T-helper 17 cell (primary cell): Measurements from ENCODE around the gene FAM209B. TPM values are rescaled to one million over a fixed set of nuclear protein-coding genes. Genes with fewer than 3 reads are reported as not detected.

Experiments
- ATAC-seq: fragments of 150-1000 bp; cut with Tn5 transposase; 2 replicates; pipeline ENCODE4 v1.10.0; 2021; ENCODE audit warnings: mild to moderate bottlenecking, moderate library complexity
- DNase-seq, 3 donors: peaks; one replicate each; pipeline versions ENCODE4 v3.0.0 to v3.0.0-alpha.2; 2020 to 2021
- H3K9me3 ChIP-seq: one replicate; pipeline ENCODE4 v1.7.0; 2013; ENCODE audit warnings: low read length, mild to moderate bottlenecking; ENCODE audit not compliant: control insufficient read depth, poor library complexity, severe bottlenecking
- H3K27ac Mint-ChIP-seq: one replicate; pipeline ENCODE4 v1.8.0; 2022; ENCODE audit warnings: mild to moderate bottlenecking, moderate library complexity, mixed read lengths
- H3K27me3 Mint-ChIP-seq: one replicate; pipeline ENCODE4 v1.8.0; 2022; ENCODE audit warnings: mixed read lengths
- H3K36me3 Mint-ChIP-seq: one replicate; pipeline ENCODE4 v1.8.0; 2022; ENCODE audit warnings: low read depth, mixed read lengths
- H3K4me1 Mint-ChIP-seq: one replicate; pipeline ENCODE4 v1.8.0; 2022; ENCODE audit warnings: mild to moderate bottlenecking, mixed read lengths
- H3K4me3 Mint-ChIP-seq: one replicate; pipeline ENCODE4 v1.8.0; 2022; ENCODE audit warnings: mild to moderate bottlenecking, moderate library complexity, mixed read lengths
- total RNA-seq, 4 donors: library from RNA in 2 of 4; stranded (reverse) in 2 of 4; gene quantifications; one replicate each; pipeline ENCODE4 v1.2.3 and lab custom pipeline; 2022 to 2026

FAM209B gene
- total RNA-seq, 2 donors from 2014 or later, result 1.5 to 3.2 TPM

DNA sequence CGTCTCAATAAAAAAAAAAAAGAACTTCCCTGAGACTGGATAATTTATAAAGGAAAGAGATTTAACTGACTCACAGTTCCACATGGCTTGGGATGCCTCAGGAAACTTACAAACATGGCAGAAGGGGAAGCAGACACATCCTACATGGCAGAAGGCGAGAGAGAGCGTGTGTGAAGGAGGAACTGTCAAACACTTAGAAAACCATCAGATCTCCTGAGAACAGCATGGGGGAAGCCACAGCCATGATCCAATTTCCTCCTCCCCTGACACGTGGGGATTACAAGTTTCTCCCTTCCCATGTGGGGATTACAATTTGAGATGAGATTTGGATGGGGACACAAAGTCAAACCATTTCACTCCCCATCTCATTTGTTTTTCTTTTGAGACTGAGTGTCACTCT is 49.5 kb downstream of the FAM209B start:
- peaks cover 28% of the 10 kb centered on the region for H3K27me3 Mint-ChIP-seq
- no peak for ATAC-seq

DNA sequence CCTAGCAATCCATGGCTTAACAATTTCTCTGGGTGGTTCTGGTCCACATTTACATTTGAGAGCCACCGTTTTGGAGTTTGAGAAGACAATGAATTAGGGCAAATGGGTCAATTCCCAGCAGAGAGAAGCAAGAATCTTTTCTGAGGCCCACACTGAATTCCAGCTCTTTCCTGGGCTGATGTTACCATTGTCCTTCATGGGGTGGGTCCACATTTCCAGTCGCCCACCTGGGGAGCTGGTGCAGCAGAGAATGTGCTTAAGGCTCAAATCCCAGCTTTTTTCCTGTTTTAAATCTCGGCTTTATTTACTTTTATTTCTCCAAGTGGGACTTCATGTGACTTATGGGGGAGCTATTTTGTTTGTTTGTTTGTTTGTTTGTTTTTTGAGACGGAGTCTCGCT is 51.9 kb downstream of the FAM209B start:
- no peaks in the 10 kb centered on the region for H3K4me1 Mint-ChIP-seq
- peaks cover 25% of the 10 kb centered on the region for H3K27me3 Mint-ChIP-seq

More for the DNA sequence above, 49.5 kb downstream of the FAM209B start:
- H3K36me3 Mint-ChIP-seq, result no peaks in the 10 kb centered on the region
- H3K9me3 ChIP-seq, result no peaks in the 10 kb centered on the region
- H3K4me1 Mint-ChIP-seq, result no peaks in the 10 kb centered on the region
- no peak overlapping the region for H3K4me3 Mint-ChIP-seq
- DNase-seq, result no peak
- H3K27ac Mint-ChIP-seq, result no peak overlapping the region

More for the DNA sequence above, 51.9 kb downstream of the FAM209B start:
- no peaks in the 10 kb centered on the region for H3K9me3 ChIP-seq
- no peaks in the 10 kb centered on the region for H3K36me3 Mint-ChIP-seq
- H3K27ac Mint-ChIP-seq, result no peak overlapping the region
- no peak overlapping the region for H3K4me3 Mint-ChIP-seq
- no peak for DNase-seq
- ATAC-seq, result no peak

Other genes with a start within 250 kb of the FAM209B start
- gene FAM210B, start 174.3 kb upstream of the FAM209B start, total RNA-seq, result 10 to 100 TPM; 15.9 to 16.9 TPM
- 1 to 10 TPM in 1 of 2 donors, under 1 TPM in 1; 0.92 to 1.0 TPM for gene AURKA, start 141.0 kb upstream of the FAM209B start, total RNA-seq
- gene CSTF1, start 140.6 kb upstream of the FAM209B start, total RNA-seq, result 10 to 100 TPM; 21.8 to 23.7 TPM
- 10 to 100 TPM in 1 of 2 donors, 1 to 10 TPM in 1; 7.1 to 18.6 TPM for gene CASS4, start 121.0 kb upstream of the FAM209B start, total RNA-seq
- 10 to 100 TPM; 62.3 to 62.6 TPM for gene RTF2, start 64.6 kb upstream of the FAM209B start, total RNA-seq
- gene FAM209A, start 8.5 kb upstream of the FAM209B start, total RNA-seq, result 1 to 10 TPM; 3.8 to 6.7 TPM
- gene TFAP2C, start 96.1 kb downstream of the FAM209B start, total RNA-seq, result not detected